Stomach (tissue), 9 donors: ENCODE data around the gene ACVRL1. TPM values are rescaled to one million over a fixed set of nuclear protein-coding genes. Genes with fewer than 3 reads are reported as not detected.

Experiments
- DNase-seq, 2 donors: peaks; one replicate each; pipeline versions ENCODE4 v3.0.0 to v3.0.0-alpha.2; 2013 to 2019
- H3K27ac ChIP-seq, 5 donors: fragments of 200-600 bp in 4 of 5; sonication (generic) in 4 of 5; one replicate each; pipeline ENCODE4 v1.5.1; 2013 to 2019; ENCODE audit warnings: mild to moderate bottlenecking in 1 of 5, moderate library complexity in 1 of 5
- H3K27me3 ChIP-seq, 3 donors: fragments of 200-600 bp; sonication (generic); one replicate each; pipeline ENCODE4 v1.5.1; 2017 to 2019; ENCODE audit warnings: mixed run types in 1 of 3
- H3K36me3 ChIP-seq, 4 donors: fragments of 200-600 bp; sonication (generic); 1 replicate in 3 of 4; 2 replicates in 1 of 4; pipeline ENCODE4 v1.5.1; 2016 to 2019
- H3K4me1 ChIP-seq, 4 donors: fragments of 200-600 bp; sonication (generic); one replicate each; pipeline ENCODE4 v1.5.1; 2016 to 2019
- H3K4me3 ChIP-seq, 4 donors: fragments of 200-600 bp; sonication (generic) in 3 of 4; one replicate each; pipeline ENCODE4 v1.5.1; 2016 to 2019; ENCODE audit warnings: mild to moderate bottlenecking in 1 of 4
- H3K9me3 ChIP-seq, 4 donors: fragments of 200-600 bp; sonication (generic); one replicate each; pipeline ENCODE4 v1.5.1; 2016 to 2019
- CTCF ChIP-seq, 7 experiments: fragments of 450-650 bp in 4 of 7; fragments of 200-600 bp in 3 of 7; sonication (generic) in 3 of 7; IDR thresholded peaks; one replicate each; pipeline ENCODE4 v1.5.1; 2016 to 2019; ENCODE audit warnings: antibody characterized with exemption in 7 of 7, control low read depth in 2 of 7, mild to moderate bottlenecking in 1 of 7
- EP300 ChIP-seq: sonication (generic); formaldehyde crosslinking; IDR thresholded peaks from one replicate; pipeline ENCODE4 v1.6.1; 2017; ENCODE audit warnings: antibody characterized with exemption
- POLR2A ChIP-seq, 4 donors: fragments of 450-650 bp; IDR thresholded peaks; one replicate each; pipeline ENCODE4 v1.6.1; 2016; ENCODE audit warnings: antibody characterized with exemption in 4 of 4, control low read depth in 2 of 4, mild to moderate bottlenecking in 1 of 4, moderate library complexity in 1 of 4
- POLR2AphosphoS5 ChIP-seq, 3 donors: sonication (generic); formaldehyde crosslinking; IDR thresholded peaks; one replicate each; pipeline ENCODE4 v1.6.1; 2016; ENCODE audit warnings: antibody characterized with exemption in 3 of 3
- WGBS, 5 donors: extraction: QIAGEN DNeasy Blood & Tissue Kit in 3 of 5; methylation state at CpG; one replicate each; pipeline versions ENCODE4 v1.1.5 to v1.1.7; 2013 to 2018; 5-methylcytosine and 5-hydroxymethylcytosine counted together
- intact Hi-C: fragments of 100-400 bp; cut with DNase I; formaldehyde crosslinking; loops from one replicate; pipeline ENCODE4 v1.15.1; 2023; ENCODE audit warnings: low total_unique reads
- polyA plus RNA-seq, 3 donors: library from polyadenylated mRNA; stranded (reverse); fragments of 200-250 nt; gene quantifications; one replicate each; pipeline ENCODE4 v1.2.3, GENCODE V29; 2013
- total RNA-seq, 5 donors: library from RNA; depleted of rRNA; stranded (reverse); fragments of >200 nt; gene quantifications; one replicate each; pipeline versions ENCODE4 v1.1.0 to v1.2.3, GENCODE V29; 2014 to 2016
- donor health status: healthy with polysubstance abuse.
- donor health status: Bipolar disorder and iron deficiency.
- donor health status: healthy.

The ACVRL1 gene
- total and polyA plus RNA-seq, 8 donors = 11.0 to 117 (median 45.4) TPM

- H3K27me3 ChIP-seq = no peaks in the 10 kb centered on the region
- H3K27ac ChIP-seq = no peak overlapping the region
- no peak for TF ChIP-seq CTCF (IDR thresholded peaks at IDR 0.05)
- TF ChIP-seq POLR2A (IDR thresholded peaks at IDR 0.05) = no peak
- no peak for TF ChIP-seq EP300
- no peak for TF ChIP-seq POLR2AphosphoS5 (IDR thresholded peaks at IDR 0.05)
- no peaks in the 10 kb centered on the region for H3K36me3 ChIP-seq
- 84 to 96% (median 95%) methylated on average over 2 of the region's 2 CpGs for WGBS, 5 donors
- intact Hi-C loops = no loop called here
- no peak overlapping the region for H3K4me3 ChIP-seq
- no peak for DNase-seq
- no peaks in the 10 kb centered on the region for H3K9me3 ChIP-seq
- peaks cover 44 to 52% (median 45%) of the 10 kb centered on the region in 4 donors for H3K4me1 ChIP-seq
These were observed 62.3 kb downstream of the ACVRL1 start for GRCh38 chr12:51969643-51970042.

DNA sequence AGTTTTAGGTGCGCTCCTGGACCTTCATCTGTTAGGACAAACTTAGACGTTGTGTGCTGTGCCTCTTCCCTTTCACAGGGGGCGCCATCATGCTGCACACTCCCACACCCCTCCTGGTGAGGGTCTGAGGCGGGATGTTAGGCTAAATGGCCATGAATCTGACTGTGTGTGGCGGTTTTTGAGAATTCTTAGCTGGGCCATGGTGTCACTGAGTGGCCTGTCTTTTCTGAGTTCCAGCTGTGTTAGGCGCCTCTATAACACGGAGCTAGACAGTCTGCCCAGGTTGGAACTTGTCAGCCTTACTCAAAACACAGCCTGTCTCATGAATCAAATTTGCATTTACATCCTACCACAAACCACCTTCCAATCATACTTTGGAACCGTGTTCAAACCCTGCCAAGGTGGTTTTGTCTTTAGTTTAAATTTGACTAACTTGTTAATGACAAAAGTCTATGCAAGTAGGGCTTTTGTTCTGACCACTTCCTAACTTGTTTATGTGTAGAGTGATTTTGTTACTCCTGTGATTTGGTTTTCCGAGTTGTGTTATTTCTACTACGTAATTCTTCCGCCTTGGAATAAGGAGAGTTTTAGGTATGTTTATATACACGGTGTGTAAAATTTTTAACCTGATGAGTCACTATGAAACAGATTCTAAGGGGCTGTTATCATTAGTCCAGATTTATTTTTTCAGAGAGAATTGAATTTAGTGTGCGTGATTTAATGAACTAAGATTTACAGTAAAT, 63.8 kb downstream of the ACVRL1 start:
- peaks cover 4 to 11% (median 10%) of the 10 kb centered on the region in 4 donors for H3K36me3 ChIP-seq
- WGBS, 5 donors = 56 to 74% (median 69%) methylated on average over 12 to 13 of the region's 13 CpGs
- TF ChIP-seq POLR2A (IDR thresholded peaks at IDR 0.05) = no peak
- TF ChIP-seq EP300 = no peak
- no peak for TF ChIP-seq POLR2AphosphoS5 (IDR thresholded peaks at IDR 0.05)
- TF ChIP-seq CTCF (IDR thresholded peaks at IDR 0.05) = peak in 3 of 7 experiments; percentile 10 to 36 (median 27)
- H3K4me1 ChIP-seq = peaks cover 51 to 66% (median 55%) of the 10 kb centered on the region in 4 donors
- no peaks in the 10 kb centered on the region for H3K9me3 ChIP-seq
- peak overlapping the region in 2 of 5 donors; percentile 63 to 76 for H3K27ac ChIP-seq
- intact Hi-C loops = no loop called here
- DNase-seq = peak in 1 of 2 donors; percentile 49
- H3K27me3 ChIP-seq = no peaks in the 10 kb centered on the region
- no peak overlapping the region for H3K4me3 ChIP-seq

DNA sequence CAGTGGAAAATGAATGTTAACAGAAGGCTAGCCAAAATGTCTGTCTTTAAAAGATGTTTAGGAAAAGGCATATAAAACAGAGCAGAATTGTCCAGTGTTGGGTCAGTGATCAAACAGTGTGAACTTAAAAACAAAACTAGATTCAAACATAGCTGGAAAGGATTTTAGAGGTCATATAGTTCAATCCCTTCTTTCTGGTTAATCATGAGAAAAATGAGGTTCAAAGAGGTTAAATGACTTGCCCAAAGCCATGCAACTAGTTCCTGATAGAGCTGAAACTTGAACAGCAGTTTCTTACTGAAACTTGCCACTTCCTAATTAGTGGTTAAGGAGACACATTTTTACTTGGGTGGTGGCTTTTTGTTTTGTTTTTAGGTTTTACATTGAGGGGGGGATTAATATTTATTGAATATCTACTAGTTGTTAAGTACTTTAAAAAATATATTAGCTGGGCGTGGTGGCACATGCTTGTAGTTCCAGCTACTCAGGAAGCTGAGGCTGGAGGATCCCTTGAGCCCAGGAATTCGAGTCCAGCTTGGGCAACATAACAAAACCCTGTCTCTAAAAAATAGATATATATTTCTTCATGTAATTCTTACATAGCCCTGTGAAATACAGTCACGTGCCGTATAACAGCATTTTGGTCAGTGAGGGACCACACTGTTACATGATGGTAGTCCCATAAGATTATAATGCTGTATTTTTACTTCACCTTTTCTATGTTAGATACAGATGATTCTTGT, 64.5 kb downstream of the ACVRL1 start:
- TF ChIP-seq EP300 (no peak), POLR2AphosphoS5 (IDR thresholded peaks at IDR 0.05) (no peak), CTCF (IDR thresholded peaks at IDR 0.05) (no peak), POLR2A (IDR thresholded peaks at IDR 0.05) (no peak)
- H3K27ac ChIP-seq = peak overlapping the region; percentile 32 to 76 (median 50)
- intact Hi-C loops = no loop called here
- H3K36me3 ChIP-seq = peaks cover 12 to 19% (median 18%) of the 10 kb centered on the region in 4 donors
- H3K9me3 ChIP-seq = no peaks in the 10 kb centered on the region
- H3K27me3 ChIP-seq = no peaks in the 10 kb centered on the region
- 61 to 67% (median 63%) methylated on average over 4 of the region's 4 CpGs for WGBS, 5 donors
- no peak overlapping the region for H3K4me3 ChIP-seq
- DNase-seq = no peak
- peaks cover 51 to 73% (median 55%) of the 10 kb centered on the region in 4 donors for H3K4me1 ChIP-seq

DNA sequence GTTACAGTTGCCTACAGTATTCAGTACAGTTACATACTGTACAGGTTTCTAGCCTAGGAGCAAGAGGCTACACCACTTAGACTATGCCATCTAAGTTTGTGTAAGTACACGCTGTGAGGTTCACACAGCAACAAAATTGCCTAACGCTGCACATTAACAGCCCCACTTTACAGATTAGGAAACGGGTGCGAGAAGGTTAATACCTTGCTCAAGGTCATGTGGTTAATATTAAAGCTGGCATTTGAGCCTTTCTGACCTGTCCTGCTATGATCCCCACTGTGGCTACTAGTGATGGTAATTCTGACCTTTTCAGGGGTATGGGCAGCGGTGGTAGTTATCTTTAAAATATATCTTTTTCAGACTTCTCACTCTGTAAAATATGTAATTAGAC, 65.1 kb downstream of the ACVRL1 start:
- H3K4me1 ChIP-seq = peaks cover 51 to 73% (median 55%) of the 10 kb centered on the region in 4 donors
- no peaks in the 10 kb centered on the region for H3K27me3 ChIP-seq
- TF ChIP-seq CTCF (IDR thresholded peaks at IDR 0.05) (no peak), POLR2A (IDR thresholded peaks at IDR 0.05) (no peak), POLR2AphosphoS5 (IDR thresholded peaks at IDR 0.05) (no peak), EP300 (no peak)
- peak overlapping the region; percentile 20 to 76 (median 50) for H3K27ac ChIP-seq
- WGBS, 5 donors = 48 to 73% (median 56%) methylated on average over 5 of the region's 5 CpGs
- H3K36me3 ChIP-seq = peaks cover 16 to 24% (median 23%) of the 10 kb centered on the region in 4 donors
- no peak for DNase-seq
- no peaks in the 10 kb centered on the region for H3K9me3 ChIP-seq
- intact Hi-C loops = no loop called here
- no peak overlapping the region for H3K4me3 ChIP-seq
